GM19438 (cell line): Measurements from ENCODE around the gene CCDC40.

Experiments used
- ATAC-seq: cut with Tn5 transposase; IDR thresholded peaks from one replicate; pipeline ENCODE4 v1.9.1; 2021; ENCODE audit warnings: low read depth; ENCODE audit not compliant: unreplicated experiment

Gene CCDC40

GRCh38 chr17:80099291-80100034 lies 63.0 kb downstream of the CCDC40 start:
- ATAC-seq = no peak

- ATAC-seq = no peak
These were observed 63.5 kb downstream of the CCDC40 start for GRCh38 chr17:80100035-80100323.

DNA sequence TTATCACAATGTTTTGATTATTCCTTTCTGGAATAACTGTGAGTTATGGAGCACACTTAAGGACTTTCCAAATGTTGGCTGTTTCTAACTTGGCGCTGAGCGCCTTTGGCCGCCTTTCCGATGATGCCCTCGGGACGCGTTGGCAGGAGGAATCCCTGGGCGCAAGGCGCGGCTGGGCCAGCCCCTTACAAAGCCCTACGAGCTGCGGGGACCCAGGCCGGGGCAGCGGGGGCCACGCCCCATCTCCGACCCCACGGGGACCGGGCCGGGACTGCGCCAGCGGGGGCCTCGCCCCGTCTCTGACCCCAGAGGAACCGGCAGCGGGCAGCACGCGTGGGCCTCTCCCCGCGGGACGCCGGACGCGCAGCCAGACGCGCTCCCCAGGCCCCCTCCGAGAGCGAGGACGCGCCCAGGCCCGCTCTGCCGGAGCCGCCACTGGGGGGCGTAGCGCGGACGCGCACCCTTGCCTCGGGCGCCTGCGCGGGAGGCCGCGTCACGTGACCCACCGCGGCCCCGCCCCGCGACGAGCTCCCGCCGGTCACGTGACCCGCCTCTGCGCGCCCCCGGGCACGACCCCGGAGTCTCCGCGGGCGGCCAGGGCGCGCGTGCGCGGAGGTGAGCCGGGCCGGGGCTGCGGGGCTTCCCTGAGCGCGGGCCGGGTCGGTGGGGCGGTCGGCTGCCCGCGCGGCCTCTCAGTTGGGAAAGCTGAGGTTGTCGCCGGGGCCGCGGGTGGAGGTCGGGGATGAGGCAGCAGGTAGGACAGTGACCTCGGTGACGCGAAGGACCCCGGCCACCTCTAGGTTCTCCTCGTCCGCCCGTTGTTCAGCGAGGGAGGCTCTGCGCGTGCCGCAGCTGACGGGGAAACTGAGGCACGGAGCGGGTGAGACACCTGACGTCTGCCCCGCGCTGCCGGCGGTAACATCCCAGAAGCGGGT lies 64.8 kb downstream of the CCDC40 start, which contains the start of gene GAA:
Gene GAA (plus strand): TSS at position 571 of the 935 bp plus-strand sequence. CDS start 3,006 bp downstream, outside the sequence.
- peak; percentile 71 for ATAC-seq

DNA sequence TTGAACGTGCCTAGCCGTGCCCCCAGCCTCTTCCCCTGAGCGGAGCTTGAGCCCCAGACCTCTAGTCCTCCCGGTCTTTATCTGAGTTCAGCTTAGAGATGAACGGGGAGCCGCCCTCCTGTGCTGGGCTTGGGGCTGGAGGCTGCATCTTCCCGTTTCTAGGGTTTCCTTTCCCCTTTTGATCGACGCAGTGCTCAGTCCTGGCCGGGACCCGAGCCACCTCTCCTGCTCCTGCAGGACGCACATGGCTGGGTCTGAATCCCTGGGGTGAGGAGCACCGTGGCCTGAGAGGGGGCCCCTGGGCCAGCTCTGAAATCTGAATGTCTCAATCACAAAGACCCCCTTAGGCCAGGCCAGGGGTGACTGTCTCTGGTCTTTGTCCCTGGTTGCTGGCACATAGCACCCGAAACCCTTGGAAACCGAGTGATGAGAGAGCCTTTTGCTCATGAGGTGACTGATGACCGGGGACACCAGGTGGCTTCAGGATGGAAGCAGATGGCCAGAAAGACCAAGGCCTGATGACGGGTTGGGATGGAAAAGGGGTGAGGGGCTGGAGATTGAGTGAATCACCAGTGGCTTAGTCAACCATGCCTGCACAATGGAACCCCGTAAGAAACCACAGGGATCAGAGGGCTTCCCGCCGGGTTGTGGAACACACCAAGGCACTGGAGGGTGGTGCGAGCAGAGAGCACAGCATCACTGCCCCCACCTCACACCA lies 65.7 kb downstream of the CCDC40 start:
- ATAC-seq = peak; percentile 26

- no peak for ATAC-seq
These were observed 66.4 kb downstream of the CCDC40 start for GRCh38 chr17:80102664-80103448.

- no peak for ATAC-seq
These were observed 67.1 kb downstream of the CCDC40 start for GRCh38 chr17:80103449-80104085.

- no peak for ATAC-seq
These were observed 68.0 kb downstream of the CCDC40 start for GRCh38 chr17:80104321-80104955.

DNA sequence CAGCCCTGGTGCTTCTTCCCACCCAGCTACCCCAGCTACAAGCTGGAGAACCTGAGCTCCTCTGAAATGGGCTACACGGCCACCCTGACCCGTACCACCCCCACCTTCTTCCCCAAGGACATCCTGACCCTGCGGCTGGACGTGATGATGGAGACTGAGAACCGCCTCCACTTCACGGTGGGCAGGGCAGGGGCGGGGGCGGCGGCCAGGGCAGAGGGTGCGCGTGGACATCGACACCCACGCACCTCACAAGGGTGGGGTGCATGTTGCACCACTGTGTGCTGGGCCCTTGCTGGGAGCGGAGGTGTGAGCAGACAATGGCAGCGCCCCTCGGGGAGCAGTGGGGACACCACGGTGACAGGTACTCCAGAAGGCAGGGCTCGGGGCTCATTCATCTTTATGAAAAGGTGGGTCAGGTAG lies 68.5 kb downstream of the CCDC40 start:
- no peak for ATAC-seq

DNA sequence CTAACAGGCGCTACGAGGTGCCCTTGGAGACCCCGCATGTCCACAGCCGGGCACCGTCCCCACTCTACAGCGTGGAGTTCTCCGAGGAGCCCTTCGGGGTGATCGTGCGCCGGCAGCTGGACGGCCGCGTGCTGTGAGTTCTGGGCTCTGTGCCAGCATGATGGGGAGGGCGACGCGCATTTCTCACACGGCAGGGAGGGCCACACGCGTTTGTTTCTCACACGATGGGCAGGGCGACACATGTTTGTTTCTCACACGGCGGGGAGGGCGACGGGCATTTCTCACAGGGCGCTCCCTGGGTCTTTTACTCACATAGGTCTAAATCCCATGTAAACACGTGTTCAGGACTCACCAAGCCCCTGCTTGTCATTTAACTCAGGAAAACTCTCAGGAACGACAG lies 69.3 kb downstream of the CCDC40 start:
- ATAC-seq = no peak

DNA sequence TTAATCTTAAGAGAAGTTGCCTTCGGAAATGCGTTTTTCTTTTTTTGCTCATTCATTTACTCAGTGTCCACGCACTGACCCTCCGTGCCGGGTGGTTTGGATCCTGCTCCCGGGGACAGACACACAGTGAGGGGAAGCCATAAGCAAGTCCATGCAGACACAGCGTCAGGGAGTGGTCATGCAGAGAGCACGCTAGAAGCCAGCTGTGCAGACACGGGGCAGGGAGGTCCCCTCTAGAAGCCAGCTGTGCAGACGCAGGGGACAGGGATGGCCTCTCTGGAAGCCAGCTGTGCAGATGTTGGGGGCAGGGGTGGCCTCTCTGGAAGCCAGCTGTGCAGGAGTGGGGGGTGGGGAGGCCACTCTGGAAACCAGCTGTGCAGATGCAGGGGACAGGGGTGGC lies 69.7 kb downstream of the CCDC40 start:
- no peak for ATAC-seq

GRCh38 chr17:80106751-80107150 lies 70.3 kb downstream of the CCDC40 start:
- no peak for ATAC-seq

- no peak for ATAC-seq
These were observed 71.0 kb downstream of the CCDC40 start for GRCh38 chr17:80107231-80108021.

DNA sequence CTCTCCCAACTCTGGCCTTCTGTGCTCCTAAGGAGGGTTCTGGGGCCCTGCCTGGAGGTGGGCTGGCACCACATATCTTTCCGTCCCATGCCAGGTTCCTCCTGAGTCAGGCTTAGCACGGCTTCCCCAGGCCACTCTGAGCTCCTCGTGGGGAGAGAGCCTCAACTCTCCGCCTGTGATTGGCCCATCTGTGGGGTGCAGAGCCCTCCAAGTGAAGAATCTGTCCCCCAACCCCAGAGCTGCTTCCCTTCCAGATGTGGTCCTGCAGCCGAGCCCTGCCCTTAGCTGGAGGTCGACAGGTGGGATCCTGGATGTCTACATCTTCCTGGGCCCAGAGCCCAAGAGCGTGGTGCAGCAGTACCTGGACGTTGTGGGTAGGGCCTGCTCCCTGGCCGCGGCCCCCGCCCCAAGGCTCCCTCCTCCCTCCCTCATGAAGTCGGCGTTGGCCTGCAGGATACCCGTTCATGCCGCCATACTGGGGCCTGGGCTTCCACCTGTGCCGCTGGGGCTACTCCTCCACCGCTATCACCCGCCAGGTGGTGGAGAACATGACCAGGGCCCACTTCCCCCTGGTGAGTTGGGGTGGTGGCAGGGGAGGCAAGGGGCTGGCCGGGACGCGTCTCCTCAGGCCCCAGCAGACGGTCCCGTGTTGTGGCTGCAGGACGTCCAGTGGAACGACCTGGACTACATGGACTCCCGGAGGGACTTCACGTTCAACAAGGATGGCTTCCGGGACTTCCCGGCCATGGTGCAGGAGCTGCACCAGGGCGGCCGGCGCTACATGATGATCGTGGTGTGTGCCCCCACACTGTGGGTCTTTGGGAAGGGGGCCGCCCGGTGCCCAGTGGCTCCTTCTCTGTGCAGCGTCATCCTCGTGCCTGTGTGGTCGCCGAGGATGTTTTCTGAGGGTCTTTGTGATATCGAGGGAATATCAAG lies 71.9 kb downstream of the CCDC40 start:
- ATAC-seq = no peak

- ATAC-seq = no peak
These were observed 72.7 kb downstream of the CCDC40 start for GRCh38 chr17:80109066-80109660.

- no peak for ATAC-seq
These were observed 73.4 kb downstream of the CCDC40 start for GRCh38 chr17:80109713-80110446.

- no peak for ATAC-seq
These were observed 74.0 kb downstream of the CCDC40 start for GRCh38 chr17:80110447-80110812.
